ENCODE results near the gene PSMD6.

The PSMD6 gene

DNA sequence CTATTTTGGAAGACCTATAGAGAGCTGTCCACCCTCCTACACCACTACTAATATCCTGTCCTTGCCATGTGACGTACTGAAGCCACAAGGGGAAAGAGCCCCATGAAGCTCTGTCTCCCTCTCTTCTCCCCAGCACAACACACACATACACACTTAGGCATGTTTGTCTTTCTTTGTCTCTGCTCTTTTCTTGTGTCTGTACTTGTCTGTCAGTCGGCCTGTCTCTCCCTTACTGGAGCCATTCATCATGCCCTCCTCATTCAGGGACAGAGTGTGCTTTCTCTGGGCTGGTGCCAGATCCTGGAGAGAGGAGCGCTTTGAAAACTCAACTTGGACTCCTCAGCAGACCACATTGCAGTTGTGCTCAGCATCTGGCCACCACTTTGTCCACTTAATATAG lies 47.6 kb downstream of the PSMD6 start:
- DNase-seq = no peak

DNA sequence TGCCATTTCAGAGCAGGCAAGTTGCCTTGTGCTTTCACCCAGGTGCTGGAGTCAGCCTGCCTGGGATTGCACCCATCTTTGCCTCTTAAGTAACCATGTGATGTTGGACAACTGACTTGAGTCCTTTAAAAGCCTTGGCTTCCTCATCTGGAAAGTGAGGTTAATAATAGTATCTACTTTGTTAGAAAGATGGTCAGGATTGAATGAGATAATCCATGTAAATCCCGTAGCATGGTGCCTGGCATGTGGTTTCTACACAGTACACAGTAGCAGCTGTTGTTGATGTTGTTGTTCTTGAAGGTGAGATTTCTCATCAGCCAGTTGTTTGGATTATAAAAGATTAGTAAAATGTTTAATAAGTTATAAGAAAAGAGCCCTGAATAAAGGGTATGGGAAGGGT lies 48.8 kb downstream of the PSMD6 start:
- no peak for DNase-seq

DNA sequence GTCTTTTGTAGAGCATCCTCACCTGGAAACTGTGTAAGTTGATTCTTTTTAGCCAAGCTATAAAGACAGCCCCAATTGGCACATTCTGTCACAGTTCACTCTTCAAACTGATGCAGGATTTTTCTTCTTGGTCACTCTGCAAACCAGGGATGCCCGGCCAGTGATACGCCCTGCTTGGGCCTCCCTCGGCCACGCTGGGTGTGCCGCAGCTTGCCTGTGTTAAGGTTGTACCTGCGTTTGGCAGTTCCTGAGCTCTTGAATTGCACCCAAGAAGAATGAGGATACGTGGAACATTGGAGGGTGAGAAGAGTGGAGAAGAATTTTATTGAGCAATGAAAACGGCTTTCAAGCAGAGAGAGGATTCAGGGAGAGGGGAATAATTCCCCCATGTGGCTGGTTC lies 49.9 kb downstream of the PSMD6 start:
- no peak for DNase-seq

DNA sequence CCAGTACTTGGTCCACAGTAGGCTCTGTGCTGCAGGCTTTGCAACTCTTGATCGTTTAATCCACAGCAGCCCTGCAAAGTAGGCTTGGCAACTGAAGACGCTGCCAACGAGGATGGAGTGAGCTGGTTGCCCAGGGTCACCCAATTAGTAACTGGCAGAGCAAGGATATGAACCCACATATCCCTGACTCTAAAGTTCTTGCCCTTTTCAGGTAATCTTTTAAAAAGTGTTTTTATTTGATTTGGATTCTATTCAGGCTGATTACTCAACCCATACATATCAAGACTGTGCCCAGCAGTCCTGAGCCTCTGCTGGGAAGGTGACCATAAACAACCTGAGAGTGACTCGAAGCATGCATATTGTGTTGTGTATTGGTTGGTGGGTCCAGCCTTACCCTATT lies 50.3 kb downstream of the PSMD6 start:
- no peak for DNase-seq

DNA sequence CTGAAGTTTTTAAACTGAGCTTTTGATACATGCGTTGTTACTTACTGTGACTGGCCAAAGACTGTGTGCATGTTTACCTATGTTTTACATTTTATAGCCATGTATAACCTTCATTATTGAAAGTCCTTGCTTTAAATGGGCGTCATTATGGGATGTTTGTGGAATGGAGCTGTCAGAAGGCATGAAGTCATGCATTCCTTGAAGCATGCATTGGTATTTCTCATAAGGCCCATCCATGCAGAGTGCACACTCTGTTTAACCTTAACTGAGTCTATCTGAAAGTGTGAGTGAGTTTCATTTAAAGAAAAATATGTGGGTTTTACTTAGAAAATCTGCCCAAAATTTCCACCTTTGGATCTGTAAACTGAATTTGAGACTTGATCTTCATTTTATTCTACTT lies 51.1 kb downstream of the PSMD6 start:
- DNase-seq = no peak

DNA sequence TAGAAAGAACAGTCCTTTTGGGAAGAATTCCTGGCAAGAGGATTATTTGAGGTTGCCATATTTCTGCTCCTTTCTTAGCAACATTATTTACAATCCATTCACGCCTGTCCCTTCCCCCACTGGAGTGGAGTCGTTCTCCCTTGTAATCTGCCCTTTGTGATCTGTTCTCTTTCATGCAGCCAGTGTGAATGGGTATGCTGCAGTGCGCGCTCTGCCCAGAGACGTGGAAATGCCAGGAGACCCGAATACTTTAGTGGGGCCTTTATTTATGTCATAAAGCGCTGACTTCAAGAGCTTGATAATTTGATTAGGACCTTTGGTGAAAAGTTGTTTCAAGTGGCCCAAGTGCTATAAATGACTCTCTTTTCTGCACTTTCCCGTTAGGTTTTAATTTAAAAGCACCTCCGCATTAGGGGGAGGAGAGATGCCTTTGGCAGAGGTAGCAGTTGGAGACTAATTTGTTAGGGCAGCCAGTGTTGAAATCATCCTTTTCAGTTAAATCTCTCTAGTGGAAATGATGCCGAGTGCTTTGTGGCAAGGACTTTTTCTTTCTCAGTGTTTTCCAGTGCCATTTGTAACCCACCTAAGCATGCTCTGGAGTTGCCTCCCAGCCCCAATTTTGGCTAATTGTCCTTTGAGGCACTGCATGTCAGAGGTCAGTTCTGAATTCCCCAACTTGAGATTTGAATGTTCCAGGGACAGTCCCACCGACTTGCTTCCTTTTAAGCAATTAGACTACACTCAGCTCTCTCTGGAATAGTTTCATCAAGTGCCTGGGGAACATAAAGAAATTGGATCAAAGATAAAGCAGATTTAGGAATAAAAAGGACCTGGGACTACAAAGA lies 52.4 kb downstream of the PSMD6 start:
- DNase-seq = no peak

DNA sequence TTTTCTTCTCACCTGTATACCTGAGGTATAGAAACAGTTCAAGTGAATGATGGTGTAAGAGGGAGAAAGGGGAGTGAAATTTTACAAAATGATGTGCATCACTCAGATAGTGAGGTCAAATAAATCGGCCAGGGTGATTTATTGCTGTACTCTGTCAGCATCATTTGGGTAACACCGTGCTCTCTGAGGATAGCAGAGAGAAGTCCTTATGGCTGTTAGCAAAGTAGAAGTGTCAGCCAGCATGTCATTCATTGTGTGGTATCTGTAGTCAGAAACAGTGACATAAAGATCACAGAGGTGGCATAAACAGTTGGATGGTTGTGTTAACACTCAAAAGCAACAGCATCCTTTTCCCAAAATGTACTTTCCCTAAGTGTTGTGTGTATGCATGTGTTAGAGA lies 53.4 kb downstream of the PSMD6 start:
- DNase-seq = no peak

DNA sequence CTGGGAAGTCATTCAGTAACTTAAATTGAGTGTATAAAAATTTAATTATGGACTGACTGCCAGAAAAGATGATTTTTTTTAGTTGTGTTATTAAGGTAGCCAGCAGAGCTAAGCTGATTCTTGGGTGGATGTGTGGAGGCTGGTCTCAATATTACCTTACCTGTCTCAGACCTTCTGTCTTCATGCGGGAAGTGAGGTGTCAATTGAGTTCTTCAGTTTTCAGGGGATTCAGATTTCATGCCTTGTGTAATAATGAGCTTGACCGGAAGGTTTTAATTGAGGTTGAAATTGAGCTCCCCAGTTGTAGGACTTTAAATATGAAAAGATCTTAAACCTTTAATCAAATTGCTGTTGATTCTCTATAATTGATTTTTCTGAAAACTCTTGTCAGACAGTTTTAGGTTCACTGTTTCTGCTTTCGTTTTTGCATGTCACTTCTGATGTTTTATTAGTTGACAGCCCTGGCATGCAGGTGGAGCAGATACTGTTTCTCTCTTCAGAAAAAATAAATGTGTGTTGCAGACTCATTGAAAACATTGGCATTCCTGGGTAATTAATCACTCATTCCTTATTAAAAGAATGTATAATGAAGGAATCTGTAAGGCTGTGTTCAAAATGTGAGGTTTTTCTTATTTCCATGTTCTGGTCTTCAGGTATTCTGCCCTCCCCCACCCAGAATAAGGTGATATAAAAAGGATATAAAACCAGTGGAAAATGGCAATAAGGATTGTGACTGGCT lies 54.5 kb downstream of the PSMD6 start:
- DNase-seq = no peak

DNA sequence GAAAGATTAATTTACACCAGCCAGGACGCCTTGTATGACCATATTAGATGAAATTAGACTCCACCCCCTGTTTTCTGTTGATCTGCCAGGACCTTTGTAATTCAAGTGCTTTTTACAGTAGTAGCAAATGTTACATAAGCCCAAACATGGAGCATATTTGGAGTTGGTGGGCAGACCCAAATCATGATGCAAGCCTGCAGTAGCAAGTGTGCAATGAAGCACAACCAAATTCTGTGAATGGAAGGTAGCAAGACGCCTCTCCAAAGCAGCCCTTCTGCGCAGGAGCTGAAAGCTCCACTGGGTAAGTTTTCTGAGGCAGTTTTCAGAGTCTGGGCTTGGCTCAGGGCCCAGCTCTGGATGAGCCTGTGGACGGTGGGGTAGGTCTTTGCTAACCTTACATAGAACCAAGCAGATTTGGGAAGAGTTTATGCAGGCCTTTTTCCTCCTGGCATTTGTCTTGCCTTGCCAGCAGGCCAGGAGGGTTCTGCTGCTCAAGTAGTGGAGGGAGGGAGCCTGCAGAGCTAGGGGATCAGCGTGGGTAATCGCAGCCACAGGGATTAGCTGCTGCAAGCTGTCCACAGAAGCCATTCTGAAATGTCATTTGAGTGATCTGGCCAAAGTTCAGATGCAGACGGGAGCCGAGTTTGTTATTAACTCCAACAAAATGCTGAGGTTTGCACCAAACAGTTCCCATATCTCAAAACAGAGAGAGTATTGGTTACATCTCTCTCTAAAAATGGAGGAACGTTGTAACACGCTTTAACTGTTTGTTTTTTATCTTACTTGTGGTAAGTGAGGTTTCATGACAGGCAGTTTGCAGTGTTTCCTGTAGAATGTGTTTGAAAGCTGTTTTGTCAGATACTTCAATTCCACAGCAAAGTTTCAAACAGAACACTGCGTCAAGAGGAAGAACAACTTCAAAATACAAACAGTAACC lies 55.4 kb downstream of the PSMD6 start:
- no peak for DNase-seq

DNA sequence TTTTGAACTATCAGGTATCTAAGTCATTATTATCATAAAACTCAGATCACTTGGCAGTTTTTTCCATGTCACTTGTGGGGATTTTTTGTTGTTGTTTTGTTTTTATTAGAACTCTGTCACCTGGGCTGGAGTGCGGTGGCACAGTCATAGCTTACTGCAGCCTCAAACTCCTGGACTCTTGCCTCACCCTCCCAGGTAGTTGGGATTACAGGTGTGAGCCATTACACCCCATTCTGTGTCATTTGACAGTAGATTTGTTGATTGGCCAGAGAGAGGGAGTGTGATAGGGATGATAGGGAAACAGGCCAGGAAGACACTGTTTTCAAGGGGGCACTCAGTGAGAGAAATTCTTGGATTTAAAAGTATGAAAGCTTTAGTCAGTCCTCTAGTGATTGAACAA lies 56.4 kb downstream of the PSMD6 start:
- DNase-seq = no peak

DNA sequence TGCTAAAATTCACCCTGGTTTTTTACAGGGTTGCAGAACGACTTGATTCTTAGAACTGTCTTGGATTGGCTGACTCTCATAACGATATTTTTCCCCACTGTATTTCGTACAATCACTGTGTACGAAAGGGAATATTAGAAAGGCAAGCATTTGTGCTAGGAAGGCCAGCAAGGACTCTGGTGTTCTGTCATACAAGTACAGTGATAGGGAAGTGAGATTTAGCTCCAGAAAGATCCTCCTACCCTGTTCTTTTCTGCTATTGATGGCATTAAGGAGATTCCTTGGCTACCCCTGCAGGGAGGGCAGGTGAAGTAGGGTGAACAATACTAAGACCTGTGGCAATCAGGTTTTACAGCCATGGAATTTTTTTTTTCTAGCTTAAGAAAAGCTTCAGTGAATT lies 57.3 kb downstream of the PSMD6 start:
- no peak for DNase-seq

DNA sequence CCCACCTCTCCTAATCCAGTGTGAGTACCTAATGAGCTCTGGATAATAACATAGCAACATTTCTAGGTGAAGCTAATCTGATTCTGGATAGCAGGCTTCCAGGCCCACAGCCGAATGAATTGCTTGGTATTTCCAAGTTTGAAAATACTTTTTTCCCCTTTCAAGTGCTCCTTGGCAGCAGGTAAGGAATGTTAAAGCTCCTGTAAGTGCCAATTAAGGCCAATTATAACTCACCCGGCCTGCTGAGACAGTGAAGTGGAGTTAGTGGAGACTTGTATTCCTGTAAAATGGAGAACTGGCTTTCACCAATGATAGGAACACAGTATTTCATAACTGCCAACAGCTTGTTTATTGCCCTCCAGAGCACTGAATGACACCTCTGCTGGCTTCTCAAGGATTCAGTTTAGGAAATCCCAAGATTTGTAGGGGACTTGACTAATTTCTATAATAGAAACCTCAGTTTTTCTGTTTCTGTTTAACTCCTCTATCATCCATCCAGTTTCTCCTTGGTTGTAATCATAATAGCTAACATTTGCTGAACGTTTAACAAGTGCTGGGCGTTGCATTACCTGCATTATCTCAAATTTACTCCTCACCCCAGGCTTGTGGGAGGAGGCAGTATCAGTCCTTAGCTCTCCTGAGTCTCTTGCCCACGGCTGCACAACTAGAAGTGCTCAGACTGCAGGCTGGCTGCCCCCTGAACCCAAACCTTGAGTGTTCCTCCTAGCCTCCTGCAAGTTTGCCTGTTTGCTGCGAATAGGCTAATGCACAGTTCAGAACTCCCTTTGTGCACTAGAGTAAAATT lies 58.4 kb downstream of the PSMD6 start:
- no peak for DNase-seq

DNA sequence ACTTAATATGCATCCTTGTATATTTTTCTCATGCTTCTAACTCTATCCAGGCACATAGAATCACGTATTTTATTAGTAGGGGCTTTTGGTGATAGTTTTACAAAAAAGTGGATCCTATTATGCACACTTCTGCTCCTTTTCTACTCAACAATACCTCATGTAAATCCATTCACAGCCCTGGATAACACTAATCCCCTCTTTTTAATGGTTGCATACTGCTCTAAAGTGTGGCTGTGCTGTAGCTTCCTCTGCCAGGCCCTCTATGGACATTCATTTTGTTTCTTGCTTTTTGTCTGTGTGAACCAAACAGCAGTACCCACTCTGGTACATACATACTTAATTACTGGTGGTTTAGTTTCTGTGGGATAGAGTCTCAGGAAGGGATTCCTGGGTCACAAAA lies 59.8 kb downstream of the PSMD6 start:
- DNase-seq = no peak

DNA sequence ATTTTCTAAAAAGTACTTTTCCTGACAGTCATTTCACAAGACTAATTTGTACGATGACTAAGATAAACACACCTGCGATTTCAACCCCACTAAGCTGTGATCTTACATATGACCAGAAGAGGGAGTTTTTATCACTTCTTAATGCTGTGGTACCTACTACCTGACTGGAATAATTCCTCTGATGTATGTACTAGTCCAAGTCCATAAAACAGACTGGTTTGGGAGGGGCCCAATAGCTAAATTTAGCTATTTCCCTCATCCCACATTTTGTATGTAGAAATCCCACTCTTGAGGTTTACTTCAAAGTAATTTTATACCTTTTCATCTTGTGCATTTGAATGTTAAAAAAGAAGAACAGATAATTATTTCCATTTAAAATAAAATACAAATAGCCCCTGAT lies 61.4 kb downstream of the PSMD6 start:
- DNase-seq = no peak

Measured in stimulated activated CD4-positive, alpha-beta T cell treated with anti-CD3 and anti-CD28 coated beads, Interleukin-4, amount 100 ng/mL, for 24 hours (primary cell).